ENCODE measurements around the gene RDM1.

Gene RDM1

GRCh38 chr17:35889818-35890773, 40.5 kb downstream of the RDM1 start:
- TF ChIP-seq CTCF (IDR thresholded peaks at IDR 0.05) = no peak

- TF ChIP-seq CTCF (IDR thresholded peaks at IDR 0.05) = no peak
Measured at GRCh38 chr17:35889241-35889640, 41.3 kb downstream of the RDM1 start.

- no peak for TF ChIP-seq CTCF (IDR thresholded peaks at IDR 0.05)
Measured at GRCh38 chr17:35879773-35880654, 50.6 kb downstream of the RDM1 start, which contains the start of gene CCL5. CCL5 (minus strand) TSS chr17:35880360.

GRCh38 chr17:35878361-35878760, 52.2 kb downstream of the RDM1 start:
- no peak for TF ChIP-seq CTCF (IDR thresholded peaks at IDR 0.05)

- TF ChIP-seq CTCF (IDR thresholded peaks at IDR 0.05) = no peak
Measured at GRCh38 chr17:35877345-35878029, 53.1 kb downstream of the RDM1 start.

GRCh38 chr17:35876534-35876933, 54.0 kb downstream of the RDM1 start:
- no peak for TF ChIP-seq CTCF (IDR thresholded peaks at IDR 0.05)

GRCh38 chr17:35875800-35876139, 54.8 kb downstream of the RDM1 start:
- TF ChIP-seq CTCF (IDR thresholded peaks at IDR 0.05) = no peak
